ENCODE results near the gene PDILT.
"Not testable (repeated sequence)": the region's sequence is repeated elsewhere in the genome, so short reads cannot be mapped to it uniquely, and the experiment has no call there.

PDILT gene

DNA sequence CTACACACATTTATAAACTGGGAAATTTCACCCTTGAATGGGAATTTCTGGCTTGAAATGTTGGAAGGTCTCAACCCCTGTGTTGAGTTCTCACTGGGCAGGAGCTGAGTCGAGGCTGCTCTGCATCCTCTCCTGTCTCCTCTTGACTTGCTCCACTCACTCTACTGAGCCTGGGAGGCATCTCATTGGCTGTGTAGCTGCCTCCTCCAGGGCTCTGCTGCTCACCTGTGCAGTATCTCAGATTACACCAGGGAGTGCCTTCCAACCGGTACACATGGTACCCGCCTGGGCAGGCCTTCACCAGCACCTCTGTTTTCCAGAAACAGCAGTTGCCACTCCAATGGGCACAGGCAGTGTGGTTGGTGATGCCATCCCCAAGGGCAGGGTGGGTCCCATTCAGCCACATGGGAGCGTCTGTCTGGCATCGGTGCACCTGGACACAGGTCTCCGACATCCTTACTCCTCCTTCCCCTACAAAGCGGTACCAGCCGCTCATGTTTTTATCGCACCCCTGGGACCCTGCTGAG is 80.9 kb downstream of the PDILT start:
- Histone ChIP-seq H3K4me3 (ENCODE audit: low read depth, low read length) (no peak overlapping the region), H2AFZ (no peak overlapping the region), H3K36me3 (ENCODE audit: control insufficient read depth, insufficient read depth, low read length) (no peaks in the 10 kb centered on the region), H3K9me3 (ENCODE audit: control insufficient read depth, low read length) (no peaks in the 10 kb centered on the region), H3K79me2 (no peaks in the 10 kb centered on the region), H3K9ac (no peak overlapping the region), H3K27ac (no peak overlapping the region), H3K27me3 (ENCODE audit: control insufficient read depth, insufficient read depth, low read length) (no peaks in the 10 kb centered on the region), H3K4me2 (ENCODE audit: low read length) (no peak overlapping the region), H3K4me1 (no peaks in the 10 kb centered on the region)
- TF ChIP-seq, protein P1, sequence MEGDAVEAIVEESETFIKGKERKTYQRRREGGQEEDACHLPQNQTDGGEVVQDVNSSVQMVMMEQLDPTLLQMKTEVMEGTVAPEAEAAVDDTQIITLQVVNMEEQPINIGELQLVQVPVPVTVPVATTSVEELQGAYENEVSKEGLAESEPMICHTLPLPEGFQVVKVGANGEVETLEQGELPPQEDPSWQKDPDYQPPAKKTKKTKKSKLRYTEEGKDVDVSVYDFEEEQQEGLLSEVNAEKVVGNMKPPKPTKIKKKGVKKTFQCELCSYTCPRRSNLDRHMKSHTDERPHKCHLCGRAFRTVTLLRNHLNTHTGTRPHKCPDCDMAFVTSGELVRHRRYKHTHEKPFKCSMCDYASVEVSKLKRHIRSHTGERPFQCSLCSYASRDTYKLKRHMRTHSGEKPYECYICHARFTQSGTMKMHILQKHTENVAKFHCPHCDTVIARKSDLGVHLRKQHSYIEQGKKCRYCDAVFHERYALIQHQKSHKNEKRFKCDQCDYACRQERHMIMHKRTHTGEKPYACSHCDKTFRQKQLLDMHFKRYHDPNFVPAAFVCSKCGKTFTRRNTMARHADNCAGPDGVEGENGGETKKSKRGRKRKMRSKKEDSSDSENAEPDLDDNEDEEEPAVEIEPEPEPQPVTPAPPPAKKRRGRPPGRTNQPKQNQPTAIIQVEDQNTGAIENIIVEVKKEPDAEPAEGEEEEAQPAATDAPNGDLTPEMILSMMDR (IDR thresholded peaks at IDR 0.05), result no peak

DNA sequence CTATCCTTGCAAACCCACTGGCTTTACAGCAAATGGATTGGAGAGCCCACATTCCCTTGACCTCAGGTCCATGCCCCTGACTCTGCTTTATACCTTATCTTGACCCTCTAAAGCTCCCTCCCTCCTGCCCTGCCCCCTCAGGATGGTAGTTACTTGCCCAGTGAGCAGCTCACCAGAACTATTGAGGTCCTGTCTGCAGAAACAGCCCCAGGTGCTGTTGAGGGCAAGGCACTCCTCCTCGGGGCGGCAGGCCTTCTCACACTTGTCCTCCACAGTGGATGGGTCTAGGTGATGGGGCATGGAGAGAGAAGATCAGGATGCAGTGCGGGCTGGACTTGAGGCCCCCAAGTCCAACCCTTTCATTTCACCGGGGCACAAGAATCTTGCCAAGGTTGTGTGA is 81.8 kb downstream of the PDILT start:
- no peaks in the 10 kb centered on the region for H3K27me3 ChIP-seq (ENCODE audit: control insufficient read depth, insufficient read depth, low read length)
- no peak overlapping the region for H3K4me2 ChIP-seq (ENCODE audit: low read length)
- no peak overlapping the region for H2AFZ ChIP-seq
- H3K4me1 ChIP-seq, result no peaks in the 10 kb centered on the region
- TF ChIP-seq, protein P1 (IDR thresholded peaks at IDR 0.05), result no peak
- H3K79me2 ChIP-seq, result no peaks in the 10 kb centered on the region
- H3K9ac ChIP-seq, result no peak overlapping the region
- H3K9me3 ChIP-seq (ENCODE audit: control insufficient read depth, low read length), result no peaks in the 10 kb centered on the region
- no peaks in the 10 kb centered on the region for H3K36me3 ChIP-seq (ENCODE audit: control insufficient read depth, insufficient read depth, low read length)
- H3K4me3 ChIP-seq (ENCODE audit: low read depth, low read length), result no peak overlapping the region
- H3K27ac ChIP-seq, result no peak overlapping the region

DNA sequence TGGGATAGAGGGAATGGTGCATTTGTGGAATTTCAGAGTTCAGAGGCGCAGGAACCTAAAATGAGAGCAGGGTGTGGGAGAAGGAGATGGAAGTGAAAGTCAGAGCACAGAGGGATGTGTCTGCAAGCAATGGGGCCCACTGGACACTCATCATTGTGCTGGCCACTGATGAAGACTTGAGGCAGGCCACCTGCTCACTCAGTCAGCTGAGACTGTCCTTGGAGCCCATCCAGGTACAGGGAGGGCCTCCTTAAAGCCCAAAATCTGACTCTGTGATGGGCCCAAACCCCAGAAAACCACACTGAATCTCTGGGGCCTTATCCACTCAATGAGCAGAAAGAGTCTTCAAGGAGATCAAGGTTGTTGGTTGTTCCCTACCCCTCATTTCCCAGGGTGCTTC is 82.9 kb downstream of the PDILT start:
- Histone ChIP-seq H3K4me2 (ENCODE audit: low read length) (no peak overlapping the region), H3K9ac (no peak overlapping the region), H3K9me3 (ENCODE audit: control insufficient read depth, low read length) (no peaks in the 10 kb centered on the region), H2AFZ (no peak overlapping the region), H3K27ac (no peak overlapping the region), H3K4me1 (no peaks in the 10 kb centered on the region), H3K79me2 (no peaks in the 10 kb centered on the region), H3K27me3 (ENCODE audit: control insufficient read depth, insufficient read depth, low read length) (no peaks in the 10 kb centered on the region), H3K36me3 (ENCODE audit: control insufficient read depth, insufficient read depth, low read length) (no peaks in the 10 kb centered on the region), H3K4me3 (ENCODE audit: low read depth, low read length) (no peak overlapping the region)
- TF ChIP-seq, protein P1 (IDR thresholded peaks at IDR 0.05), result no peak

DNA sequence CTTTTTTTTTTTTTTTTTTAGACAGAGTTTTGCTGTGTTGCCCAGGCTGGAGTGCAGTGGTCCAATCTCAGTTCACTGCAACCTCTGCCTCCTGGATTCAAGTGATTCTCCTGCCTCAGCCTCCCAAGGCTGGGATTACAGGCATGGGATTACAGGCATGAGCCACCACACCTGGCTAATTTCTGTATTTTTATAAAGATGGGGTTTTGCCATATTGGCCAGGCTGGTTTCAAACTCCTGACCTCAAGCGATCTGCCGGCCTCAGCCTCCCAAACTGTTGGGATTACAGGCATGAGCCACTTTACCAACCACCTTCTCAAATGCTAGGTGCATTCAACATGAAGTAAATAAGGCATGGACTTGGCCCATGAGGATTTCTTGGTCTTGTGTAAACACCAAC is 83.5 kb downstream of the PDILT start:
- H2AFZ ChIP-seq; H3K27ac ChIP-seq; H3K79me2 ChIP-seq; H3K4me3 ChIP-seq (ENCODE audit: low read depth, low read length); H3K4me2 ChIP-seq (ENCODE audit: low read length); H3K9me3 ChIP-seq (ENCODE audit: control insufficient read depth, low read length); H3K36me3 ChIP-seq (ENCODE audit: control insufficient read depth, insufficient read depth, low read length); H3K27me3 ChIP-seq (ENCODE audit: control insufficient read depth, insufficient read depth, low read length); H3K9ac ChIP-seq; H3K4me1 ChIP-seq: not testable (repeated sequence)

DNA sequence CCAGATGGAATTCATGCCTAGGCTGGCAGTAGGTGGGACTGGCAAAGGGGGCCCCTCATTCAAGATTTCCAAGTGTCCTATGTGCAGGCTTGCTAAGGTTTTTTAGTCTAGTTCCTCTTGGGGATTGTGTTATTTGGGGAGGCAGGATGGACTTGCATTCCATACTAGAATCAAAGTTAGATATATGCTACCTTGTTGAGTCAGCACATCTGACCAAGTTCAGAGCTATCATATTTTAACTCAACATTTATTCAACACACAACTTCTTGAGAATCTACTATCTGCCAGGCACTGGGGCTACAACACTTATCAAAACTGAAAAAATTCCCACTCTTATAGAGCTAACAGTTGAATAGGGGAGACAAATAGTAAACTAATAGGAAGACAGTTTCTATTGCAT is 83.9 kb downstream of the PDILT start:
- TF ChIP-seq, protein P1 (IDR thresholded peaks at IDR 0.05), result no peak
- Histone ChIP-seq H3K4me3 (ENCODE audit: low read depth, low read length) (no peak overlapping the region), H3K4me2 (ENCODE audit: low read length) (no peak overlapping the region), H2AFZ (no peak overlapping the region), H3K36me3 (ENCODE audit: control insufficient read depth, insufficient read depth, low read length) (no peaks in the 10 kb centered on the region), H3K27ac (no peak overlapping the region), H3K9me3 (ENCODE audit: control insufficient read depth, low read length) (no peaks in the 10 kb centered on the region), H3K79me2 (no peaks in the 10 kb centered on the region), H3K9ac (no peak overlapping the region), H3K27me3 (ENCODE audit: control insufficient read depth, insufficient read depth, low read length) (no peaks in the 10 kb centered on the region), H3K4me1 (no peaks in the 10 kb centered on the region)
